Testis (tissue), 2 donors: ENCODE measurements around the gene DEFB110.

Experiments
- CTCF ChIP-seq, 3 experiments: fragments of 450-650 bp in 2 of 3; fragments of 200-600 bp in 1 of 3; sonication (generic) in 1 of 3; IDR thresholded peaks; one replicate each; pipeline ENCODE4 v1.5.1; 2016 to 2019; ENCODE audit warnings: antibody characterized with exemption in 3 of 3, mild to moderate bottlenecking in 2 of 3, moderate library complexity in 1 of 3
- POLR2A ChIP-seq: fragments of 450-650 bp; IDR thresholded peaks from one replicate; pipeline ENCODE4 v1.6.1; 2017; ENCODE audit warnings: antibody characterized with exemption, mild to moderate bottlenecking, moderate library complexity

GRCh38 chr6:50049829-50050228, 28.0 kb upstream of the DEFB110 start, which contains the start of gene DEFB112:
- TF ChIP-seq POLR2A (no peak), CTCF (IDR thresholded peaks at IDR 0.05) (no peak)
